ENCODE results near the gene NCS1. TPM values are rescaled to one million over a fixed set of nuclear protein-coding genes. Genes with fewer than 3 reads are reported as not detected.

NCS1 gene
- total RNA-seq, 2 donors from 2014 or later = 18.7 to 28.1 TPM

- H3K27me3 Mint-ChIP-seq (ENCODE audit: low read depth) = no peaks in the 10 kb centered on the region
- ATAC-seq (replicated peaks in 1 of 2) (no peak), DNase-seq (no peak)
- H3K27ac Mint-ChIP-seq = no peak overlapping the region
- H3K9me3 Mint-ChIP-seq = no peaks in the 10 kb centered on the region
- H3K36me3 Mint-ChIP-seq (ENCODE audit: insufficient read depth in 2 of 2) = no peaks in the 10 kb centered on the region
- no peak overlapping the region for H3K4me3 Mint-ChIP-seq
- no peaks in the 10 kb centered on the region for H3K4me1 Mint-ChIP-seq (ENCODE audit: low read depth)
Observed at GRCh38 chr9:130194378-130194932, 22.3 kb downstream of the NCS1 start.

GRCh38 chr9:130195638-130196037 lies 23.4 kb downstream of the NCS1 start:
- Mint-ChIP-seq H3K27ac (no peak overlapping the region), H3K27me3 (ENCODE audit: low read depth) (no peaks in the 10 kb centered on the region), H3K36me3 (ENCODE audit: insufficient read depth in 2 of 2) (no peaks in the 10 kb centered on the region), H3K4me3 (no peak overlapping the region), H3K9me3 (no peaks in the 10 kb centered on the region), H3K4me1 (ENCODE audit: low read depth) (no peaks in the 10 kb centered on the region)
- no peak for ATAC-seq (replicated peaks in 1 of 2)
- no peak for DNase-seq

- ATAC-seq (replicated peaks in 1 of 2) (no peak), DNase-seq (no peak)
- Mint-ChIP-seq H3K36me3 (ENCODE audit: insufficient read depth in 2 of 2) (no peaks in the 10 kb centered on the region), H3K9me3 (no peaks in the 10 kb centered on the region), H3K27ac (no peak overlapping the region), H3K27me3 (ENCODE audit: low read depth) (no peaks in the 10 kb centered on the region), H3K4me3 (no peak overlapping the region), H3K4me1 (ENCODE audit: low read depth) (no peaks in the 10 kb centered on the region)
Observed at GRCh38 chr9:130196643-130197042, 24.4 kb downstream of the NCS1 start.

GRCh38 chr9:130197386-130197785 lies 25.2 kb downstream of the NCS1 start:
- no peaks in the 10 kb centered on the region for H3K36me3 Mint-ChIP-seq (ENCODE audit: insufficient read depth in 2 of 2)
- no peak overlapping the region for H3K27ac Mint-ChIP-seq
- H3K4me3 Mint-ChIP-seq = no peak overlapping the region
- no peak for DNase-seq
- H3K4me1 Mint-ChIP-seq (ENCODE audit: low read depth) = no peaks in the 10 kb centered on the region
- H3K9me3 Mint-ChIP-seq = no peaks in the 10 kb centered on the region
- no peak for ATAC-seq (replicated peaks in 1 of 2)
- no peaks in the 10 kb centered on the region for H3K27me3 Mint-ChIP-seq (ENCODE audit: low read depth)

- Mint-ChIP-seq H3K27ac (no peak overlapping the region), H3K9me3 (no peaks in the 10 kb centered on the region), H3K36me3 (ENCODE audit: insufficient read depth in 2 of 2) (no peaks in the 10 kb centered on the region), H3K4me3 (no peak overlapping the region), H3K4me1 (ENCODE audit: low read depth) (no peaks in the 10 kb centered on the region), H3K27me3 (ENCODE audit: low read depth) (no peaks in the 10 kb centered on the region)
- DNase-seq (no peak), ATAC-seq (replicated peaks in 1 of 2) (no peak)
Observed at GRCh38 chr9:130197888-130198287, 25.7 kb downstream of the NCS1 start.

- DNase-seq (no peak), ATAC-seq (replicated peaks in 1 of 2) (no peak)
- Mint-ChIP-seq H3K27ac (no peak overlapping the region), H3K9me3 (no peaks in the 10 kb centered on the region), H3K27me3 (ENCODE audit: low read depth) (no peaks in the 10 kb centered on the region), H3K4me3 (no peak overlapping the region), H3K4me1 (ENCODE audit: low read depth) (no peaks in the 10 kb centered on the region), H3K36me3 (ENCODE audit: insufficient read depth in 2 of 2) (no peaks in the 10 kb centered on the region)
Observed at GRCh38 chr9:130198501-130199179, 26.4 kb downstream of the NCS1 start.

- H3K27me3 Mint-ChIP-seq (ENCODE audit: low read depth) = no peaks in the 10 kb centered on the region
- no peak overlapping the region for H3K4me3 Mint-ChIP-seq
- no peak overlapping the region for H3K27ac Mint-ChIP-seq
- DNase-seq (no peak), ATAC-seq (replicated peaks in 1 of 2) (no peak)
- H3K4me1 Mint-ChIP-seq (ENCODE audit: low read depth) = no peaks in the 10 kb centered on the region
- no peaks in the 10 kb centered on the region for H3K9me3 Mint-ChIP-seq
- no peaks in the 10 kb centered on the region for H3K36me3 Mint-ChIP-seq (ENCODE audit: insufficient read depth in 2 of 2)
Observed at GRCh38 chr9:130199605-130200004, 27.4 kb downstream of the NCS1 start.

GRCh38 chr9:130200038-130200849 lies 28.0 kb downstream of the NCS1 start:
- Mint-ChIP-seq H3K4me1 (ENCODE audit: low read depth) (no peaks in the 10 kb centered on the region), H3K9me3 (no peaks in the 10 kb centered on the region), H3K27me3 (ENCODE audit: low read depth) (no peaks in the 10 kb centered on the region), H3K4me3 (no peak overlapping the region), H3K36me3 (ENCODE audit: insufficient read depth in 2 of 2) (no peaks in the 10 kb centered on the region), H3K27ac (no peak overlapping the region)
- DNase-seq (no peak), ATAC-seq (replicated peaks in 1 of 2) (no peak)

GRCh38 chr9:130201399-130201873 lies 29.2 kb downstream of the NCS1 start:
- H3K4me1 Mint-ChIP-seq (ENCODE audit: low read depth) = no peaks in the 10 kb centered on the region
- DNase-seq (no peak), ATAC-seq (replicated peaks in 1 of 2) (no peak)
- H3K4me3 Mint-ChIP-seq = no peak overlapping the region
- no peaks in the 10 kb centered on the region for H3K9me3 Mint-ChIP-seq
- H3K36me3 Mint-ChIP-seq (ENCODE audit: insufficient read depth in 2 of 2) = no peaks in the 10 kb centered on the region
- H3K27ac Mint-ChIP-seq = no peak overlapping the region
- H3K27me3 Mint-ChIP-seq (ENCODE audit: low read depth) = no peaks in the 10 kb centered on the region

GRCh38 chr9:130201974-130202373 lies 29.8 kb downstream of the NCS1 start:
- Mint-ChIP-seq H3K27ac (no peak overlapping the region), H3K9me3 (no peaks in the 10 kb centered on the region), H3K4me1 (ENCODE audit: low read depth) (no peaks in the 10 kb centered on the region), H3K36me3 (ENCODE audit: insufficient read depth in 2 of 2) (no peaks in the 10 kb centered on the region), H3K27me3 (ENCODE audit: low read depth) (no peaks in the 10 kb centered on the region), H3K4me3 (no peak overlapping the region)
- ATAC-seq (replicated peaks in 1 of 2) = no peak
- no peak for DNase-seq

- no peak overlapping the region for H3K27ac Mint-ChIP-seq
- no peaks in the 10 kb centered on the region for H3K27me3 Mint-ChIP-seq (ENCODE audit: low read depth)
- H3K36me3 Mint-ChIP-seq (ENCODE audit: insufficient read depth in 2 of 2) = no peaks in the 10 kb centered on the region
- H3K4me3 Mint-ChIP-seq = no peak overlapping the region
- no peaks in the 10 kb centered on the region for H3K4me1 Mint-ChIP-seq (ENCODE audit: low read depth)
- DNase-seq = no peak
- no peak for ATAC-seq (replicated peaks in 1 of 2)
- H3K9me3 Mint-ChIP-seq = no peaks in the 10 kb centered on the region
Observed at GRCh38 chr9:130204341-130204740, 32.1 kb downstream of the NCS1 start.

- H3K27me3 Mint-ChIP-seq (ENCODE audit: low read depth) = no peaks in the 10 kb centered on the region
- DNase-seq = no peak
- no peak overlapping the region for H3K4me3 Mint-ChIP-seq
- H3K27ac Mint-ChIP-seq = no peak overlapping the region
- H3K36me3 Mint-ChIP-seq (ENCODE audit: insufficient read depth in 2 of 2) = no peaks in the 10 kb centered on the region
- H3K9me3 Mint-ChIP-seq = no peaks in the 10 kb centered on the region
- no peak for ATAC-seq (replicated peaks in 1 of 2)
- no peaks in the 10 kb centered on the region for H3K4me1 Mint-ChIP-seq (ENCODE audit: low read depth)
Observed at GRCh38 chr9:130204959-130205358, 32.8 kb downstream of the NCS1 start.

GRCh38 chr9:130205912-130206311 lies 33.7 kb downstream of the NCS1 start:
- Mint-ChIP-seq H3K9me3 (no peaks in the 10 kb centered on the region), H3K4me1 (ENCODE audit: low read depth) (no peaks in the 10 kb centered on the region), H3K4me3 (no peak overlapping the region), H3K36me3 (ENCODE audit: insufficient read depth in 2 of 2) (no peaks in the 10 kb centered on the region), H3K27me3 (ENCODE audit: low read depth) (no peaks in the 10 kb centered on the region), H3K27ac (no peak overlapping the region)
- DNase-seq (no peak), ATAC-seq (replicated peaks in 1 of 2) (no peak)
